PC-3 (cell line): Measurements from ENCODE around the gene HMGCLL1. TPM values are rescaled to one million over a fixed set of nuclear protein-coding genes. Genes with fewer than 3 reads are reported as not detected.

Experiments
- ATAC-seq: fragments of 200-7000 bp; cut with Tn5 transposase; 2 replicates; pipeline ENCODE4 v1.9.1; 2020; ENCODE audit warnings: mild to moderate bottlenecking, moderate library complexity
- BruUV-seq: library from RNA; stranded (reverse); fragments of 400-500 nt; replicated peaks from 2 replicates; lab custom pipeline; 2021; lab: Mats Ljungman, UMichigan
- CTCF ChIA-PET: fragments of 300-600 bp; sonication (Branson Sonifier 250); formaldehyde crosslinking; loops from one replicate; lab custom pipeline; 2022; ENCODE audit warnings: antibody characterized with exemption; lab: Charles Lee
- POLR2A ChIA-PET: fragments of 300-600 bp; sonication (Branson Sonifier 250); formaldehyde crosslinking; loops from one replicate; lab custom pipeline; 2022; ENCODE audit warnings: antibody characterized with exemption; ENCODE audit not compliant: unreplicated experiment; lab: Charles Lee
- DNase-seq: peaks from one replicate; pipeline ENCODE4 v3.0.0-alpha.2; 2015
- H2AFZ ChIP-seq: fragments of 300-600 bp; sonication (generic); 2 replicates; pipeline ENCODE4 v1.6.0; 2016; ENCODE audit warnings: antibody characterized with exemption, low read length
- H3F3A ChIP-seq: fragments of 300-600 bp; sonication (generic); one replicate; pipeline ENCODE4 v1.6.0; 2017; ENCODE audit warnings: antibody characterized with exemption, low read length, control low read depth, mild to moderate bottlenecking; ENCODE audit not compliant: unreplicated experiment
- H3K27ac ChIP-seq: fragments of 300-600 bp; sonication (generic); 2 replicates; pipeline ENCODE4 v1.5.1; 2016; ENCODE audit warnings: mild to moderate bottlenecking, low read length
- H3K27me3 ChIP-seq: fragments of 300-600 bp; sonication (generic); 2 replicates; pipeline ENCODE4 v1.6.1; 2016; ENCODE audit warnings: low read length, mixed read lengths
- H3K36me3 ChIP-seq: fragments of 300-600 bp; sonication (generic); 2 replicates; pipeline ENCODE4 v1.6.1; 2016; ENCODE audit warnings: low read depth, mixed run types, low read length, mixed read lengths
- H3K4me1 ChIP-seq: fragments of 300-600 bp; sonication (generic); 2 replicates; pipeline ENCODE4 v1.5.1; 2016; ENCODE audit warnings: low read length; ENCODE audit not compliant: insufficient read depth
- H3K4me2 ChIP-seq: fragments of 300-600 bp; sonication (generic); 2 replicates; pipeline ENCODE4 v1.6.0; 2016; ENCODE audit warnings: low read length
- H3K4me3 ChIP-seq: fragments of 300-600 bp; sonication (generic); 2 replicates; pipeline ENCODE4 v1.5.1; 2016; ENCODE audit warnings: mild to moderate bottlenecking, low read length, mixed read lengths
- H3K79me2 ChIP-seq: fragments of 300-600 bp; sonication (generic); 2 replicates; pipeline ENCODE4 v1.6.1; 2017; ENCODE audit warnings: low read length, mixed read lengths
- H3K9ac ChIP-seq: fragments of 300-600 bp; sonication (generic); 2 replicates; pipeline ENCODE4 v1.6.0; 2016; ENCODE audit warnings: mild to moderate bottlenecking, low read length
- H3K9me2 ChIP-seq: fragments of 300-600 bp; sonication (generic); replicated peaks from 2 replicates; pipeline ENCODE4 v1.6.1; 2016; ENCODE audit warnings: mixed run types, low read length, mixed read lengths
- H3K9me3 ChIP-seq: fragments of 300-600 bp; sonication (generic); 2 replicates; pipeline ENCODE4 v1.6.1; 2016; ENCODE audit warnings: low read length, mixed read lengths
- H4K20me1 ChIP-seq: fragments of 300-600 bp; sonication (generic); 2 replicates; pipeline ENCODE4 v1.6.1; 2016; ENCODE audit warnings: low read length, mixed read lengths
- EZH2 ChIP-seq: fragments of 300-600 bp; sonication (generic); IDR thresholded peaks from one replicate; pipeline ENCODE4 v1.6.1; 2017; ENCODE audit warnings: antibody characterized with exemption, mild to moderate bottlenecking, low read length; ENCODE audit not compliant: unreplicated experiment
- EZH2phosphoT487 ChIP-seq: fragments of 300-600 bp; sonication (generic); IDR thresholded peaks from 2 replicates; pipeline ENCODE4 v1.6.1; 2018; ENCODE audit warnings: mild to moderate bottlenecking, antibody characterized with exemption, low read length, borderline replicate concordance
- intact Hi-C: fragments of 100-400 bp; cut with micrococcal nuclease; formaldehyde crosslinking; loops from 2 replicates; pipeline ENCODE4 v1.9.0; 2023
- total RNA-seq: library from RNA; depleted of rRNA; stranded (reverse); fragments of >200 nt; gene quantifications from 2 replicates; pipeline ENCODE4 v1.2.3, GENCODE V29; 2014
- TF ChIP-seq, protein P1 (sequence below): fragments of 300-600 bp; sonication (generic); conservative IDR thresholded peaks from 2 replicates; pipeline ENCODE4 v1.5.1; 2017; ENCODE audit warnings: antibody characterized with exemption, low read depth, mild to moderate bottlenecking, low read length

The HMGCLL1 gene
- total RNA-seq, 1 experiment from 2014 or later = not detected

- intact Hi-C loops = no loop called here
Observed at GRCh38 chr6:55601120-55601519, 22.1 kb upstream of the HMGCLL1 start.

DNA sequence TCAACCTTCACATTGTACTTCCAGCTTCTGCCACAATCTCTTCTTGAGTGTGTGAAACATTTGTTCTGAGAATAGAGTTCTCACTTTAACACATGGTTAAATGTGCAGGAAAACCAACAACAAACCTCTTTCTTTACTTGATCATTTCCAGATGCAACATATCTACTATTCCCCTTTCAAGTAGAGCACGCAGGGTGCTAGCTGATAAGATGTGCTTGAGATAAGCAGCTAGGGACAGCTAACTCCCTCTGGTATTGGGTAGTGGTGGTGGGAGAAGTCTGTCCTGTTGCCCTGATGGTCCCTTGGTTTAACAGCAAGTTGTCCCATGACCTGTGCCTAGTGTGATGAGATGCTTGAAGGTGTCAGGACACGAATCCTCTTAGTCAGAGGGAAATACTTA, 15.4 kb upstream of the HMGCLL1 start:
- Histone ChIP-seq H3F3A (no peaks in the 10 kb centered on the region), H3K79me2 (no peaks in the 10 kb centered on the region), H3K9ac (no peak overlapping the region), H3K9me3 (no peaks in the 10 kb centered on the region), H3K27ac (no peak overlapping the region), H4K20me1 (no peaks in the 10 kb centered on the region), H3K4me2 (no peak overlapping the region), H3K36me3 (no peaks in the 10 kb centered on the region), H3K27me3 (peaks cover 4% of the 10 kb centered on the region; the same call in 1 of the 2 replicates), H3K4me3 (no peak overlapping the region), H3K4me1 (no peaks in the 10 kb centered on the region), H3K9me2 (no peaks in the 10 kb centered on the region), H2AFZ (no peak overlapping the region)
- no TSS peak for BruUV-seq
- DNase-seq (no peak), ATAC-seq (no peak)
- TF ChIP-seq, protein P1, sequence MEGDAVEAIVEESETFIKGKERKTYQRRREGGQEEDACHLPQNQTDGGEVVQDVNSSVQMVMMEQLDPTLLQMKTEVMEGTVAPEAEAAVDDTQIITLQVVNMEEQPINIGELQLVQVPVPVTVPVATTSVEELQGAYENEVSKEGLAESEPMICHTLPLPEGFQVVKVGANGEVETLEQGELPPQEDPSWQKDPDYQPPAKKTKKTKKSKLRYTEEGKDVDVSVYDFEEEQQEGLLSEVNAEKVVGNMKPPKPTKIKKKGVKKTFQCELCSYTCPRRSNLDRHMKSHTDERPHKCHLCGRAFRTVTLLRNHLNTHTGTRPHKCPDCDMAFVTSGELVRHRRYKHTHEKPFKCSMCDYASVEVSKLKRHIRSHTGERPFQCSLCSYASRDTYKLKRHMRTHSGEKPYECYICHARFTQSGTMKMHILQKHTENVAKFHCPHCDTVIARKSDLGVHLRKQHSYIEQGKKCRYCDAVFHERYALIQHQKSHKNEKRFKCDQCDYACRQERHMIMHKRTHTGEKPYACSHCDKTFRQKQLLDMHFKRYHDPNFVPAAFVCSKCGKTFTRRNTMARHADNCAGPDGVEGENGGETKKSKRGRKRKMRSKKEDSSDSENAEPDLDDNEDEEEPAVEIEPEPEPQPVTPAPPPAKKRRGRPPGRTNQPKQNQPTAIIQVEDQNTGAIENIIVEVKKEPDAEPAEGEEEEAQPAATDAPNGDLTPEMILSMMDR = no peak
- no peak for TF ChIP-seq EZH2phosphoT487
- TF ChIP-seq EZH2 = no peak
- POLR2A ChIA-PET = no interaction called here
- intact Hi-C loops = no loop called here
- CTCF ChIA-PET = no interaction called here

More at GRCh38 chr6:55601120-55601519, 22.1 kb upstream of the HMGCLL1 start:
- no peak overlapping the region for H3K4me2 ChIP-seq
- H3F3A ChIP-seq = no peaks in the 10 kb centered on the region
- TF ChIP-seq, protein P1 = no peak
- TF ChIP-seq EZH2phosphoT487 (no peak), EZH2 (no peak)
- DNase-seq = no peak
- H3K9ac ChIP-seq = no peak overlapping the region
- no peak overlapping the region for H3K4me3 ChIP-seq
- H3K9me3 ChIP-seq = no peaks in the 10 kb centered on the region
- no peak for ATAC-seq
- no peak overlapping the region for H3K27ac ChIP-seq
- ChIA-PET CTCF (no interaction called here), POLR2A (no interaction called here)
- no peaks in the 10 kb centered on the region for H3K4me1 ChIP-seq
- no peaks in the 10 kb centered on the region for H3K79me2 ChIP-seq
- H3K27me3 ChIP-seq = no peaks in the 10 kb centered on the region
- H3K36me3 ChIP-seq = no peaks in the 10 kb centered on the region
- H3K9me2 ChIP-seq = no peaks in the 10 kb centered on the region
- H4K20me1 ChIP-seq = no peaks in the 10 kb centered on the region
- H2AFZ ChIP-seq = no peak overlapping the region
- BruUV-seq = no TSS peak

- Histone ChIP-seq H3K27ac (no peak overlapping the region), H4K20me1 (no peaks in the 10 kb centered on the region), H3K4me2 (no peak overlapping the region), H3K4me3 (no peak overlapping the region), H3K36me3 (no peaks in the 10 kb centered on the region), H3K9me2 (no peaks in the 10 kb centered on the region), H3K9ac (no peak overlapping the region), H3K9me3 (no peaks in the 10 kb centered on the region), H3K79me2 (no peaks in the 10 kb centered on the region), H3K4me1 (no peaks in the 10 kb centered on the region), H2AFZ (no peak overlapping the region), H3K27me3 (no peaks in the 10 kb centered on the region), H3F3A (no peaks in the 10 kb centered on the region)
- POLR2A ChIA-PET = interaction anchor here (0.6 kb wide), 1 partner anchor 325 kb away, joined by 3 read pairs; no protein-coding TSS in a partner anchor
- no peak for ATAC-seq
- TF ChIP-seq, protein P1 = no peak
- TF ChIP-seq EZH2 (no peak), EZH2phosphoT487 (no peak)
- no peak for DNase-seq
- intact Hi-C loops = no loop called here
- BruUV-seq = no TSS peak
- CTCF ChIA-PET = interaction anchor here (0.6 kb wide), 1 partner anchor 1594 kb away, joined by 3 read pairs; no protein-coding TSS in a partner anchor
Observed at GRCh38 chr6:55584654-55585354, 5.8 kb upstream of the HMGCLL1 start.
